HepG2 (cell line): ENCODE data around the gene ZFP62. TPM values are rescaled to one million over a fixed set of nuclear protein-coding genes. Genes with fewer than 3 reads are reported as not detected.

Source experiments
- ATAC-seq: fragments of 200-7000 bp; cut with Tn5 transposase; 3 replicates; pipeline ENCODE4 v1.9.1; 2020; ENCODE audit warnings: mild to moderate bottlenecking, moderate library complexity
- BruUV-seq: library from RNA; stranded (reverse); fragments of 400-500 nt; replicated peaks from 2 replicates; lab custom pipeline; 2021; lab: Mats Ljungman, UMichigan
- CTCF ChIA-PET: fragments of 300-600 bp; formaldehyde crosslinking; extraction: SDS; loops from one replicate; lab custom pipeline; 2021; ENCODE audit warnings: low total read pairs, inconsistent platforms, low intra/inter-chr PET ratio; lab: Yijun Ruan, JAX
- POLR2A ChIA-PET: fragments of 350-600 bp; sonication (Branson Sonifier 250); formaldehyde crosslinking; loops from one replicate; lab custom pipeline; 2020; ENCODE audit warnings: antibody characterized with exemption, inconsistent platforms; lab: Yijun Ruan, JAX
- DNase-seq: peaks from one replicate; pipeline ENCODE4 v3.0.0-alpha.2; 2015; ENCODE audit warnings: low spot score
- FAIRE-seq: peaks from 3 replicates; lab custom pipeline; 2011; peaks lifted over from hg19 to GRCh38; lab: Jason Lieb, UNC
- H2AFZ ChIP-seq: one replicate; pipeline ENCODE4 v1.6.1; 2011; ENCODE audit warnings: low read length, inconsistent platforms
- H3K27ac ChIP-seq: fragments of 300-600 bp; 3 replicates; pipeline ENCODE4 v1.8.0; 2011; ENCODE audit warnings: mixed run types, mild to moderate bottlenecking, mixed read lengths, low read length, inconsistent platforms; ENCODE audit not compliant: insufficient read depth; ENCODE audit errors: extremely low read length
- H3K27me3 ChIP-seq, 2 experiments: fragments of 200-600 bp in 1 of 2; 2 replicates in 1 of 2; 3 replicates in 1 of 2; pipeline versions ENCODE4 v1.6.0 to v1.8.0; 2011; ENCODE audit warnings: low read length in 2 of 2, mild to moderate bottlenecking in 2 of 2, moderate library complexity in 2 of 2, inconsistent platforms in 1 of 2; ENCODE audit not compliant: insufficient read depth in 2 of 2, control insufficient read depth in 1 of 2
- H3K36me3 ChIP-seq, 2 experiments: fragments of 200-600 bp in 1 of 2; replicated peaks in 1 of 2; 2 replicates in 1 of 2; 3 replicates in 1 of 2; pipeline versions ENCODE4 v1.5.1 to v1.8.0; 2011; ENCODE audit warnings: low read length in 2 of 2, inconsistent platforms in 1 of 2; ENCODE audit not compliant: insufficient read depth in 2 of 2, control insufficient read depth in 1 of 2
- H3K4me1 ChIP-seq: 2 replicates; pipeline ENCODE4 v1.5.1; 2012; ENCODE audit warnings: low read length, inconsistent platforms; ENCODE audit not compliant: insufficient read depth
- H3K4me2 ChIP-seq: 2 replicates; pipeline ENCODE4 v1.6.0; 2011; ENCODE audit warnings: low read depth, low read length, inconsistent platforms
- H3K4me3 ChIP-seq, 3 experiments: fragments of 200-600 bp in 1 of 3; sonication (generic), shearing (Covaris generic) in 1 of 3; replicated peaks in 1 of 3; 2 replicates each; pipeline ENCODE4 v1.5.1; 2011 to 2016; ENCODE audit warnings: low read length in 3 of 3, inconsistent platforms in 2 of 3, low read depth in 2 of 3, mild to moderate bottlenecking in 2 of 3, control low read depth in 1 of 3, mixed read lengths in 1 of 3; ENCODE audit not compliant: insufficient read depth in 1 of 3
- H3K79me2 ChIP-seq: one replicate; pipeline ENCODE4 v1.6.1; 2011; ENCODE audit warnings: low read length, inconsistent platforms; ENCODE audit not compliant: insufficient read depth
- H3K9ac ChIP-seq: 2 replicates; pipeline ENCODE4 v1.6.0; 2011; ENCODE audit warnings: mild to moderate bottlenecking, low read depth, low read length, inconsistent platforms; ENCODE audit not compliant: insufficient read depth
- H3K9me3 ChIP-seq: 2 replicates; pipeline ENCODE4 v1.5.1; 2012; ENCODE audit warnings: mild to moderate bottlenecking, low read length
- H4K20me1 ChIP-seq: 2 replicates; pipeline ENCODE4 v1.6.0; 2011; ENCODE audit warnings: inconsistent platforms, mild to moderate bottlenecking, low read length, moderate library complexity; ENCODE audit not compliant: insufficient read depth
- ARNT ChIP-seq: fragments of 450-650 bp; IDR thresholded peaks from 2 replicates; pipeline ENCODE4 v1.6.1; 2017
- ELF4 ChIP-seq: sonication (generic); formaldehyde crosslinking; IDR thresholded peaks from 2 replicates; pipeline ENCODE4 v1.5.0; 2020; ENCODE audit warnings: missing genetic modification reagents, mild to moderate bottlenecking, moderate library complexity, borderline replicate concordance
- MLLT10 ChIP-seq: sonication (generic); formaldehyde crosslinking; IDR thresholded peaks from 2 replicates; pipeline ENCODE4 v1.4.0; 2020; ENCODE audit warnings: missing genetic modification reagents
- PBX3 ChIP-seq: sonication (generic); formaldehyde crosslinking; IDR thresholded peaks from 2 replicates; pipeline ENCODE4 v1.8.1; 2023; ENCODE audit warnings: missing genetic modification reagents, inconsistent platforms, borderline replicate concordance
- SP5 ChIP-seq: IDR thresholded peaks from 2 replicates; pipeline ENCODE4 v1.6.1; 2016; ENCODE audit warnings: low read depth, borderline replicate concordance
- UBTF ChIP-seq: sonication (generic); formaldehyde crosslinking; IDR thresholded peaks from 2 replicates; pipeline ENCODE4 v1.4.0; 2020; ENCODE audit warnings: mild to moderate bottlenecking, missing genetic modification reagents
- ZNF121 ChIP-seq: sonication (generic); formaldehyde crosslinking; IDR thresholded peaks from 2 replicates; pipeline ENCODE4 v1.5.0; 2020; ENCODE audit warnings: mild to moderate bottlenecking, missing genetic modification reagents
- ZNF264 ChIP-seq: sonication (generic); formaldehyde crosslinking; IDR thresholded peaks from 2 replicates; pipeline ENCODE4 v1.4.0; 2020; ENCODE audit warnings: missing genetic modification reagents
- ZNF326 ChIP-seq: sonication (generic); formaldehyde crosslinking; IDR thresholded peaks from 2 replicates; pipeline ENCODE4 v1.4.0; 2020; ENCODE audit warnings: missing genetic modification reagents, borderline replicate concordance
- ZNF556 ChIP-seq: sonication (generic); formaldehyde crosslinking; IDR thresholded peaks from 2 replicates; pipeline ENCODE4 v1.4.0; 2020; ENCODE audit warnings: mild to moderate bottlenecking, missing genetic modification reagents, borderline replicate concordance
- ZNF7 ChIP-seq: IDR thresholded peaks from 2 replicates; pipeline ENCODE4 v1.6.1; 2016; ENCODE audit warnings: missing biosample characterization, missing genetic modification reagents
- ZNF75D ChIP-seq: sonication (generic); formaldehyde crosslinking; IDR thresholded peaks from 2 replicates; pipeline ENCODE4 v1.8.1; 2023; ENCODE audit warnings: missing genetic modification reagents, mild to moderate bottlenecking, borderline replicate concordance
- ZNF792 ChIP-seq: IDR thresholded peaks from 2 replicates; pipeline ENCODE4 v1.6.1; 2016
- WGBS: methylation state at CpG from one replicate; pipeline ENCODE4 v1.1.6; 2017; ENCODE audit warnings: low lambda C conversion rate; 5-methylcytosine and 5-hydroxymethylcytosine counted together
- in situ Hi-C: cut with HindIII; loops from 2 replicates; pipeline ENCODE4 v1.10.0; 2017; ENCODE audit warnings: low pct_unique_long_range_greater_than_20kb; ENCODE audit not compliant: extremely low pct_ligation_motif_present
- intact Hi-C: fragments of 100-400 bp; cut with micrococcal nuclease; formaldehyde crosslinking; loops from one replicate; pipeline ENCODE4 v1.10.0; 2022; ENCODE audit not compliant: unreplicated experiment
- polyA plus RNA-seq, 8 experiments: library from polyadenylated mRNA; depleted of rRNA in 3 of 8; stranded (reverse) in 7 of 8; unstranded in 1 of 8; fragments of >200 nt; fragmentation: Illumina TruSeq in 4 of 8; extraction: Trizol in 4 of 8; gene quantifications; 2 replicates each; pipeline versions ENCODE4 v1.2.1 to v1.2.3, GENCODE V29; 2011 to 2016; ENCODE audit warnings: low read depth in 4 of 8, missing spikeins in 1 of 8, mixed read lengths in 1 of 8; ENCODE audit not compliant: insufficient read depth in 1 of 8
- total RNA-seq, 5 experiments: library from RNA; depleted of rRNA; stranded (reverse); fragments of >200 nt; fragmentation: Illumina TruSeq; extraction: Trizol; gene quantifications; 2 replicates each; pipeline ENCODE4 v1.2.3, GENCODE V29; 2016; ENCODE audit warnings: low read depth in 1 of 5
- TF ChIP-seq, protein P1 (sequence below): sonication (generic); formaldehyde crosslinking; IDR thresholded peaks from 2 replicates; pipeline ENCODE4 v1.8.0; 2022; ENCODE audit warnings: missing genetic modification reagents, mild to moderate bottlenecking, inconsistent platforms, borderline replicate concordance

ZFP62 gene
- total and polyA plus RNA-seq, 2 of the 13 experiments (the other 11 are each of a cell fraction or from before 2014, with no cell fraction given), result 8.2 to 19.4 TPM

- POLR2A ChIA-PET, result no interaction called here
- H3K4me1 ChIP-seq, result no peaks in the 10 kb centered on the region
- in situ Hi-C loops, result no loop called here
These were observed 14.1 kb downstream of the ZFP62 start for GRCh38 chr5:180847026-180847425.

GRCh38 chr5:180844858-180845257 is 16.2 kb downstream of the ZFP62 start:
- Histone ChIP-seq H2AFZ (no peak overlapping the region), H3K9me3 (no peaks in the 10 kb centered on the region), H3K27me3 (no peaks in the 10 kb centered on the region), H3K4me2 (no peak overlapping the region), H3K36me3 (peaks cover 0 to 7% of the 10 kb centered on the region in 2 experiments; a peak in 4 of 5 replicates), H4K20me1 (no peaks in the 10 kb centered on the region), H3K9ac (no peak overlapping the region), H3K4me1 (no peaks in the 10 kb centered on the region), H3K79me2 (no peaks in the 10 kb centered on the region), H3K27ac (no peak overlapping the region), H3K4me3 (no peak overlapping the region)
- whole genome bisulfite sequencing, result 92% methylated on average over 1 of the region's 1 CpG
- ATAC-seq (no peak), FAIRE-seq (no peak), DNase-seq (no peak)
- ChIA-PET CTCF (no interaction called here), POLR2A (no interaction called here)
- in situ Hi-C loops (no loop called here), intact Hi-C loops (no loop called here)
- BruUV-seq, result no TSS peak
- TF ChIP-seq ELF4 (CRISPR knock-in tag) (no peak), ZNF7 (CRISPR knock-in tag) (no peak), SP5 (CRISPR knock-in tag) (no peak), ZNF792 (CRISPR knock-in tag) (no peak), ZNF556 (CRISPR knock-in tag) (no peak), ZNF264 (CRISPR knock-in tag) (no peak), UBTF (CRISPR knock-in tag) (no peak), MLLT10 (CRISPR knock-in tag) (no peak), PBX3 (no peak), ZNF75D (no peak), ZNF326 (no peak), ARNT (no peak)
- TF ChIP-seq, protein P1, sequence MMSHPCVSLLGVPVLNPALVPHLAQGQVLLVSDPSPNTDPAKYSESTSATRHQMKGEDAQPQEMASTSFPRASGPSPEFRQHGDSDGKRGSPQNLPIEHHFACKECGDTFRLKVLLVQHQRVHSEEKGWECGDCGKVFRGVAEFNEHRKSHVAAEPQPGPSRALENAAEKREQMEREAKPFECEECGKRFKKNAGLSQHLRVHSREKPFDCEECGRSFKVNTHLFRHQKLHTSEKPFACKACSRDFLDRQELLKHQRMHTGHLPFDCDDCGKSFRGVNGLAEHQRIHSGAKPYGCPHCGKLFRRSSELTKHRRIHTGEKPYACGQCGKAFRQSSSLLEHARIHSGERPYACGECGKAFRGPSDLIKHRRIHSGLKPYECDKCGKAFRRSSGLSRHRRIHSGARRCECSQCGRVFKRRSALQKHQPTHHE (CRISPR knock-in tag), result no peak

More at GRCh38 chr5:180847026-180847425, 14.1 kb downstream of the ZFP62 start:
- ATAC-seq, result no peak
- H4K20me1 ChIP-seq, result no peaks in the 10 kb centered on the region
- no peak overlapping the region for H3K27ac ChIP-seq
- H3K9me3 ChIP-seq, result no peaks in the 10 kb centered on the region
- no peak overlapping the region for H2AFZ ChIP-seq
- peaks cover 4 to 23% of the 10 kb centered on the region in 2 experiments for H3K36me3 ChIP-seq
- BruUV-seq, result no TSS peak
- no peak overlapping the region for H3K4me3 ChIP-seq
- no peak for TF ChIP-seq ZNF121 (CRISPR knock-in tag)
- TF ChIP-seq, all 625 proteins: peak for 0
- WGBS, result no CpG with 5 or more reads among the region's 3 CpGs
- CTCF ChIA-PET, result no interaction called here
- no peaks in the 10 kb centered on the region for H3K27me3 ChIP-seq
- DNase-seq (no peak), FAIRE-seq (no peak)
- H3K9ac ChIP-seq, result no peak overlapping the region
- no peak overlapping the region for H3K4me2 ChIP-seq
- no peaks in the 10 kb centered on the region for H3K79me2 ChIP-seq
- intact Hi-C loops, result no loop called here
